GM12878 (cell line): ENCODE measurements around the gene PTPN13. TPM values are rescaled to one million over a fixed set of nuclear protein-coding genes. Genes with fewer than 3 reads are reported as not detected.

Source experiments
- ATAC-seq: fragments of 200-7000 bp; cut with Tn5 transposase; 3 replicates; pipeline ENCODE4 v1.9.1; 2020; ENCODE audit warnings: mild to moderate bottlenecking, moderate library complexity
- BruUV-seq: library from RNA; stranded (reverse); fragments of 400-500 nt; replicated peaks from 2 replicates; lab custom pipeline; 2021; lab: Mats Ljungman, UMichigan
- CTCF ChIA-PET: fragments of 300-600 bp; sonication (Branson Sonifier 250); formaldehyde crosslinking; extraction: SDS; loops from one replicate; lab custom pipeline; 2021; ENCODE audit warnings: inconsistent platforms; lab: Yijun Ruan, JAX
- POLR2A ChIA-PET: fragments of 350-600 bp; formaldehyde crosslinking; extraction: SDS; loops from one replicate; lab custom pipeline; 2021; ENCODE audit warnings: inconsistent platforms; lab: Charles Lee
- RAD21 ChIA-PET: fragments of 300-600 bp; sonication (Branson Sonifier 250); formaldehyde crosslinking; loops from one replicate; lab custom pipeline; 2023; ENCODE audit warnings: antibody characterized with exemption; ENCODE audit not compliant: unreplicated experiment; lab: Charles Lee
- SMC1A ChIA-PET: fragments of 300-600 bp; sonication (Branson Sonifier 250); formaldehyde crosslinking; loops from one replicate; lab custom pipeline; 2023; ENCODE audit not compliant: unreplicated experiment, uncharacterized antibody; lab: Charles Lee
- DNase-seq: peaks from one replicate; pipeline ENCODE4 v3.0.0-alpha.2; 2011; ENCODE audit warnings: low read depth, low spot score
- FAIRE-seq: peaks from 3 replicates; lab custom pipeline; 2011; peaks lifted over from hg19 to GRCh38; lab: Jason Lieb, UNC
- H2AFZ ChIP-seq: 2 replicates; pipeline ENCODE4 v1.6.0; 2011; ENCODE audit warnings: low read depth, low read length, control low read depth; ENCODE audit not compliant: control insufficient read depth
- H3K27ac ChIP-seq: 2 replicates; pipeline ENCODE4 v1.5.1; 2011; ENCODE audit warnings: control low read depth; ENCODE audit not compliant: control insufficient read depth, insufficient read depth
- H3K27me3 ChIP-seq, 2 experiments: replicated peaks in 1 of 2; 2 replicates each; pipeline versions ENCODE4 v1.6.0 to v1.6.1; 2011; ENCODE audit warnings: low read length in 1 of 2; ENCODE audit not compliant: control insufficient read depth in 2 of 2, insufficient read depth in 2 of 2
- H3K36me3 ChIP-seq, 2 experiments: 2 replicates each; pipeline ENCODE4 v1.5.1; 2011; ENCODE audit warnings: low read length in 1 of 2; ENCODE audit not compliant: control insufficient read depth in 2 of 2, insufficient read depth in 2 of 2
- H3K4me1 ChIP-seq: 2 replicates; pipeline ENCODE4 v1.6.1; 2011; ENCODE audit warnings: mild to moderate bottlenecking, low read length, moderate library complexity, mixed read lengths; ENCODE audit not compliant: control insufficient read depth, insufficient read depth
- H3K4me2 ChIP-seq: 2 replicates; pipeline ENCODE4 v1.6.0; 2011; ENCODE audit warnings: control low read depth; ENCODE audit not compliant: control insufficient read depth, insufficient read depth
- H3K4me3 ChIP-seq: fragments of 200-600 bp; sonication (generic); 2 replicates; pipeline ENCODE4 v1.5.1; 2016
- H3K79me2 ChIP-seq: 2 replicates; pipeline ENCODE4 v1.6.0; 2011; ENCODE audit warnings: low read length; ENCODE audit not compliant: control insufficient read depth, insufficient read depth
- H3K9ac ChIP-seq: 2 replicates; pipeline ENCODE4 v1.8.0; 2011; ENCODE audit warnings: low read length, control low read depth, mixed read lengths; ENCODE audit not compliant: control insufficient read depth, insufficient read depth
- H3K9me3 ChIP-seq: replicated peaks from 3 replicates; pipeline ENCODE4 v1.5.1; 2011; ENCODE audit warnings: mild to moderate bottlenecking, low read length; ENCODE audit not compliant: control insufficient read depth, insufficient read depth
- H4K20me1 ChIP-seq: 2 replicates; pipeline ENCODE4 v1.6.0; 2011; ENCODE audit not compliant: control insufficient read depth, insufficient read depth
- ATF7 ChIP-seq: fragments of 450-650 bp; IDR thresholded peaks from 2 replicates; pipeline ENCODE4 v1.6.1; 2016; ENCODE audit warnings: low read depth, mild to moderate bottlenecking
- NR2C2 ChIP-seq: IDR thresholded peaks from 2 replicates; pipeline ENCODE4 v1.6.1; 2011; ENCODE audit warnings: borderline replicate concordance, low read depth; ENCODE audit not compliant: control insufficient read depth, insufficient read length
- NRF1 ChIP-seq: conservative IDR thresholded peaks from 2 replicates; pipeline ENCODE4 v1.6.1; 2011; ENCODE audit warnings: mild to moderate bottlenecking, low read depth, low read length, improper control_type of control experiment
- PML ChIP-seq: IDR thresholded peaks from 2 replicates; pipeline ENCODE4 v1.6.1; 2012; ENCODE audit warnings: low read length, inconsistent platforms
- RBBP5 ChIP-seq: fragments of 200-600 bp; sonication (generic); conservative IDR thresholded peaks from 2 replicates; pipeline ENCODE4 v1.6.1; 2016
- SMC3 ChIP-seq: IDR thresholded peaks from 2 replicates; pipeline ENCODE4 v1.6.1; 2011; ENCODE audit warnings: low read length, improper control_type of control experiment, borderline replicate concordance
- SUPT20H ChIP-seq: IDR thresholded peaks from 2 replicates; pipeline ENCODE4 v1.6.1; 2011; ENCODE audit warnings: low read depth, mild to moderate bottlenecking, low read length, moderate library complexity, borderline replicate concordance; ENCODE audit not compliant: control insufficient read depth
- TARDBP ChIP-seq: IDR thresholded peaks from 2 replicates; pipeline ENCODE4 v1.6.1; 2016; ENCODE audit warnings: borderline replicate concordance
- ZNF217 ChIP-seq: fragments of 450-650 bp; IDR thresholded peaks from 2 replicates; pipeline ENCODE4 v1.6.1; 2017; ENCODE audit warnings: antibody characterized with exemption, mild to moderate bottlenecking
- ZNF24 ChIP-seq: fragments of 450-650 bp; IDR thresholded peaks from 2 replicates; pipeline ENCODE4 v1.6.1; 2017; ENCODE audit warnings: antibody characterized with exemption, mild to moderate bottlenecking
- WGBS: methylation state at CpG from one replicate; pipeline ENCODE4 v1.1.6; 2016; ENCODE audit warnings: low lambda C conversion rate; ENCODE audit not compliant: insufficient replicate concordance, insufficient coverage; ENCODE audit errors: missing lambda C conversion rate; 5-methylcytosine and 5-hydroxymethylcytosine counted together
- in situ Hi-C: fragments of 300-500 bp; cut with MboI; formaldehyde crosslinking; loops from 9 replicates; pipeline ENCODE4 v1.14.3; 2018; ENCODE audit warnings: mixed read lengths
- intact Hi-C: fragments of 100-400 bp; cut with micrococcal nuclease; formaldehyde crosslinking; loops from one replicate; pipeline ENCODE4 v1.14.2; 2022; ENCODE audit not compliant: unreplicated experiment
- polyA plus RNA-seq, 11 experiments: library from polyadenylated mRNA; depleted of rRNA in 4 of 11; unstranded in 6 of 11; stranded (reverse) in 5 of 11; fragments of >200 nt; fragmentation: Nextera tagmentation in 4 of 11; fragmentation: Illumina TruSeq in 1 of 11; extraction: Ambion mirVana in 4 of 11; extraction: Trizol in 1 of 11; gene quantifications; 1 replicate in 1 of 11; 2 replicates in 10 of 11; pipeline versions ENCODE4 v1.2.1 to v1.2.3, GENCODE V29; 2011 to 2016; ENCODE audit warnings: inconsistent platforms in 2 of 11, missing spikeins in 2 of 11, low read depth in 1 of 11
- total RNA-seq, 4 experiments: library from RNA; depleted of rRNA in 3 of 4; stranded (reverse); fragments of >200 nt in 3 of 4; fragmentation: Illumina TruSeq in 1 of 4; extraction: Trizol in 1 of 4; gene quantifications; 2 replicates each; pipeline versions ENCODE4 v1.2.1 to v1.2.3, GENCODE V29; 2013 to 2021
- TF ChIP-seq, protein P1 (sequence below): fragments of 450-650 bp; IDR thresholded peaks from 2 replicates; pipeline ENCODE4 v1.6.1; 2018; ENCODE audit warnings: mild to moderate bottlenecking, low read depth, moderate library complexity; ENCODE audit not compliant: partially characterized antibody
- TF ChIP-seq, protein P2 (sequence below): fragments of 450-650 bp; IDR thresholded peaks from 2 replicates; pipeline ENCODE4 v1.6.1; 2017; ENCODE audit warnings: low read depth, mild to moderate bottlenecking, moderate library complexity

PTPN13 gene
- total and polyA plus RNA-seq, 10 of the 15 experiments (the other 5 are each of a cell fraction or from before 2014, with no cell fraction given), result 8.5 to 69.4 (median 33.9) TPM

DNA sequence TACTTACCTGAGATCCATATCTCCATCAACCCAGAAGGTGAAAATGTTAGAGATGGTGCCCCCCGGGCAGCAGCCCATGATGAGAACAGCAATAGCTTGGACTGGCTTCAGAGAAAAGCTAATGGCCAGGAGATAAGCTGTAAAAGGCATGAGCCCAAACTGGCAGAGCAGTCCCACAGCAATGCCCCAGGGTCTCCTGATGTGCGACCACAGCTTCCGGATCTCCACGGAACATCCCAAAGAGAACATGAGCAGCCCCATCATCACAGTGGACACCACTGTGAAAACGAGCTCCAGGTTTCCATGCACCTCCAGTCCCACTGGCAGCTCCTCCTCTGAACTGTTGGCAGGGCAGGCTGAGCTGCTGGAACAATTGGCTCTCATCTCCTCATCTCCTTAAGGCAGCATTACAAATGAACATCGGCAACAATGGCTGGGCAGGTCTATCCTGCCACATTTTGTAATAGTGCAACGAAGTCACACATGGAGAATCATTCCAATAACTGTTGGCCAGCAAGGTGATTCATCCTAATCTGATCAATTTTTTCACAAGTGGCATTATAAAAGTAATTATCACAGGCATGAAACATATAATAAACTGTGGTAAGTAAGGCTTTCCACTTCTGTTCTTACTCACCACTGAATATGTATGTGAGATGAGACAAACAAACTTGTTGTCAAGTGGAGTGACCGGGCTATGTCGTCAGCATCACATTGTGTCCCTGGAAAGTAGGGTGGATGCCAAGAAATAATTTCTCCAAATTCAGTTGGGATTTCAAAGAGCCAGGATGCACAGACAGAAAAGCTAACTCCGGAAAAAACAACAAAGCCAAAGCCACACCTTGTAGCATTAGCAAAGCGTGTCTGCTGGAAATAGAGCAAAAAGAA, 254.9 kb downstream of the PTPN13 start, which contains the start of gene SLC10A6 (continued):
- TF ChIP-seq ZNF217 (no peak), ATF7 (no peak), NRF1 (no peak), RBBP5 (no peak), ZNF24 (no peak), SUPT20H (no peak)
- TF ChIP-seq, protein P1, sequence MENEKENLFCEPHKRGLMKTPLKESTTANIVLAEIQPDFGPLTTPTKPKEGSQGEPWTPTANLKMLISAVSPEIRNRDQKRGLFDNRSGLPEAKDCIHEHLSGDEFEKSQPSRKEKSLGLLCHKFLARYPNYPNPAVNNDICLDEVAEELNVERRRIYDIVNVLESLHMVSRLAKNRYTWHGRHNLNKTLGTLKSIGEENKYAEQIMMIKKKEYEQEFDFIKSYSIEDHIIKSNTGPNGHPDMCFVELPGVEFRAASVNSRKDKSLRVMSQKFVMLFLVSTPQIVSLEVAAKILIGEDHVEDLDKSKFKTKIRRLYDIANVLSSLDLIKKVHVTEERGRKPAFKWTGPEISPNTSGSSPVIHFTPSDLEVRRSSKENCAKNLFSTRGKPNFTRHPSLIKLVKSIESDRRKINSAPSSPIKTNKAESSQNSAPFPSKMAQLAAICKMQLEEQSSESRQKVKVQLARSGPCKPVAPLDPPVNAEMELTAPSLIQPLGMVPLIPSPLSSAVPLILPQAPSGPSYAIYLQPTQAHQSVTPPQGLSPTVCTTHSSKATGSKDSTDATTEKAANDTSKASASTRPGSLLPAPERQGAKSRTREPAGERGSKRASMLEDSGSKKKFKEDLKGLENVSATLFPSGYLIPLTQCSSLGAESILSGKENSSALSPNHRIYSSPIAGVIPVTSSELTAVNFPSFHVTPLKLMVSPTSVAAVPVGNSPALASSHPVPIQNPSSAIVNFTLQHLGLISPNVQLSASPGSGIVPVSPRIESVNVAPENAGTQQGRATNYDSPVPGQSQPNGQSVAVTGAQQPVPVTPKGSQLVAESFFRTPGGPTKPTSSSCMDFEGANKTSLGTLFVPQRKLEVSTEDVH, result no peak

DNA sequence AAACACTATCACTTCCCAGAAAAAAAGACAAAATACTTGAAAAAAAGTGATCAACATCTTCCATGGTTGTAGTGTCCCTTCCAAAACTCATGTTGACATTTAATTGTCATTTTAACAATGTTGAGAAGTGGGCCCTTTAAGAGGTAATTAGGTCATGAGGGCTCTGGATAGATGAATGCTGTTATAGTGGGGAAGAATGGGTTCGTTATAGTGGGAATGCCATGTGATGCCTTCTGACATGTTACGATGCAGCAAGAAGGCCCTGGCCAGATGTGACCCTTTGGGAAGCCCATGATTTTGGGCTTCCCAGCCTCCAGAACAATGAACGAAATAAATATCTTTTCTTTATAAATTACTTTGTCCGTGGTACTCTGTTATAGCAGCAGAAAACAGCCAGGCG, 259.1 kb downstream of the PTPN13 start:
- no peak overlapping the region for H3K27ac ChIP-seq
- no peaks in the 10 kb centered on the region for H3K4me1 ChIP-seq
- BruUV-seq, result no TSS peak
- no peak overlapping the region for H3K9ac ChIP-seq
- FAIRE-seq, result no peak
- ChIA-PET RAD21 (no interaction called here), POLR2A (no interaction called here), SMC1A (no interaction called here), CTCF (no interaction called here)
- no peaks in the 10 kb centered on the region for H3K79me2 ChIP-seq
- in situ Hi-C loops, result no loop called here
- no peak for ATAC-seq
- 23% methylated on average over 5 of the region's 5 CpGs for WGBS
- TF ChIP-seq, protein P2, sequence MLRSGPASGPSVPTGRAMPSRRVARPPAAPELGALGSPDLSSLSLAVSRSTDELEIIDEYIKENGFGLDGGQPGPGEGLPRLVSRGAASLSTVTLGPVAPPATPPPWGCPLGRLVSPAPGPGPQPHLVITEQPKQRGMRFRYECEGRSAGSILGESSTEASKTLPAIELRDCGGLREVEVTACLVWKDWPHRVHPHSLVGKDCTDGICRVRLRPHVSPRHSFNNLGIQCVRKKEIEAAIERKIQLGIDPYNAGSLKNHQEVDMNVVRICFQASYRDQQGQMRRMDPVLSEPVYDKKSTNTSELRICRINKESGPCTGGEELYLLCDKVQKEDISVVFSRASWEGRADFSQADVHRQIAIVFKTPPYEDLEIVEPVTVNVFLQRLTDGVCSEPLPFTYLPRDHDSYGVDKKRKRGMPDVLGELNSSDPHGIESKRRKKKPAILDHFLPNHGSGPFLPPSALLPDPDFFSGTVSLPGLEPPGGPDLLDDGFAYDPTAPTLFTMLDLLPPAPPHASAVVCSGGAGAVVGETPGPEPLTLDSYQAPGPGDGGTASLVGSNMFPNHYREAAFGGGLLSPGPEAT, result no peak
- TF ChIP-seq TARDBP, result no peak
- no peak for TF ChIP-seq PML
- TF ChIP-seq SMC3, result no peak
- TF ChIP-seq NR2C2, result no peak
- TF ChIP-seq, protein P1, result no peak
- H4K20me1 ChIP-seq, result no peaks in the 10 kb centered on the region
- no peak overlapping the region for H2AFZ ChIP-seq
- no peaks in the 10 kb centered on the region for H3K36me3 ChIP-seq
- H3K4me2 ChIP-seq, result no peak overlapping the region
- no peak overlapping the region for H3K4me3 ChIP-seq
- intact Hi-C loops, result no loop called here
- H3K27me3 ChIP-seq, result no peaks in the 10 kb centered on the region
- DNase-seq, result no peak
- H3K9me3 ChIP-seq, result no peaks in the 10 kb centered on the region
